22Rv1 (cell line): ENCODE results near the gene NUP210.

Experiments
- CTCF ChIP-seq: fragments of 450-650 bp; IDR thresholded peaks from 2 replicates; pipeline ENCODE4 v1.5.1; 2017; ENCODE audit warnings: mild to moderate bottlenecking
- ZFX ChIP-seq: fragments of 450-650 bp; IDR thresholded peaks from 2 replicates; pipeline ENCODE4 v1.6.1; 2017; ENCODE audit warnings: antibody characterized with exemption, borderline replicate concordance

GRCh38 chr3:13380971-13381370 lies 39.2 kb downstream of the NUP210 start:
- TF ChIP-seq CTCF = no peak
- TF ChIP-seq ZFX = no peak
